Measurements from ENCODE around the gene AOAH. TPM values are rescaled to one million over a fixed set of nuclear protein-coding genes. Genes with fewer than 3 reads are reported as not detected.

Gene AOAH
- total RNA-seq, 1 donor: not detected

GRCh38 chr7:36535866-36536664, 188.2 kb downstream of the AOAH start:
- TF ChIP-seq CTCF (IDR thresholded peaks at IDR 0.05; ENCODE audit: insufficient read depth, low read depth, low read length): no peak

DNA sequence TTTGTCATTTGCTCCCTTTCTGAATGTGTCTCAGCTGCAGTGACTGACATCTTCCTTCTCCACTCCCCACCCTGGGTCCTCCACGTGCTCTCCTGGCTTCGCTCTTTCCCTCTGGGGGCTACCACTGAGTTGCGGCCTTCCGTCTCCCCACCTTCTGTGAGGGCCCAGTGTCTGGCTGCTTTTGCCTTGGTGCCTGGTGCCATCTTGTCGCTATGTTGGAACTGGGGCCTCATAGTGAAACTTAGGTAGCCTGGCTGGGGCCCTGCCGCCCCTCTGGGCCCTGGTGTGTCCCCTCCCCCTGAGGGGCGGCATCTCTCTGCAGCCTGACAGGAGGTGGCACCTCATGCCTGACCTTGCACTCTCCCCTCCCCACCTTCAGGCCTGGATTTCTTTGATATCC, 190.6 kb downstream of the AOAH start:
- TF ChIP-seq CTCF (IDR thresholded peaks at IDR 0.05; ENCODE audit: insufficient read depth, low read depth, low read length): no peak
- no peak overlapping the region for H3K4me3 ChIP-seq (ENCODE audit: low read depth, low read length)
- no peak for DNase-seq (ENCODE audit: low read depth)

More at GRCh38 chr7:36535866-36536664, 188.2 kb downstream of the AOAH start:
- no peak overlapping the region for H3K4me3 ChIP-seq (ENCODE audit: low read depth, low read length)
- no peak for DNase-seq (ENCODE audit: low read depth)

- no peak for TF ChIP-seq CTCF (IDR thresholded peaks at IDR 0.05; ENCODE audit: insufficient read depth, low read depth, low read length)
- no peak overlapping the region for H3K4me3 ChIP-seq (ENCODE audit: low read depth, low read length)
- no peak for DNase-seq (ENCODE audit: low read depth)
Observed at GRCh38 chr7:36532981-36533499, 191.3 kb downstream of the AOAH start.

DNA sequence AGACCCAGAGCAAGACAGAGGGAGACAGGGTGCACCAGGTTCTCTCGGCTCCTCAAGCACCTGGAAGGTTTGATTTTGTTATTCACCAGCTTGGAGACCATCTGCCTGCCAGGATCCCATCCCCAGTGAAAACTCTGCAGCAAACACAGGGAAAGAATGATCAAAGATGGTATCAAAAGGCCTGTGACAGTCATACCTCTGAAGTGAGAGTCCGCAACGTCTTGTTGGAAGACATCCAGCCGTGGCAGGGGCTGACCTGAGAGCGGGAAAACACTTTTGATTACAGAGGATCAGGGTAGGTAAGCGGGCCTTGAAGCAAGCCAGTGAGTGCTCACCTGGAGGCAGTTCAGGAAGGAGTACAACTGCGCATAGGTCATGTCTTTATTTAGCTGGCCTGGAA, 192.3 kb downstream of the AOAH start:
- no peak for TF ChIP-seq CTCF (IDR thresholded peaks at IDR 0.05; ENCODE audit: insufficient read depth, low read depth, low read length)
- H3K4me3 ChIP-seq (ENCODE audit: low read depth, low read length): no peak overlapping the region
- DNase-seq (ENCODE audit: low read depth): no peak

GRCh38 chr7:36530456-36530855, 193.8 kb downstream of the AOAH start:
- no peak for DNase-seq (ENCODE audit: low read depth)
- TF ChIP-seq CTCF (IDR thresholded peaks at IDR 0.05; ENCODE audit: insufficient read depth, low read depth, low read length): no peak
- no peak overlapping the region for H3K4me3 ChIP-seq (ENCODE audit: low read depth, low read length)

DNA sequence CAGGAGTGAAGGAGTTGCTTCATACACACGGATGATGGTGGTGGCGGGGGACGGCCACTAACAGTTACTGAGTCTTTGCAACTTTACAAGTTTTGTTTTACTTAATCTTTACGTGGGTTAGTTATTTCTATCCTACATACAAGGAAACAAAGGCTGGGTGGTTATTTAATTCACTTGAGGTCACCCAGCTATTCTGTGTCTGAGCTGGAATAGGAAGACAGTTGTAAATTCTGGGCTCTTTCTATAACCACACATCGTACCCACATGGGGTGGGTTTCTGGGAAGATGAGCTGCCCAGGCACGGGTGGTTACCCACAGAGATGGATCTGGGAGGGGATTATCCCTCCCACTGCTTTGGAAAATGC, 196.8 kb downstream of the AOAH start:
- DNase-seq (ENCODE audit: low read depth): no peak
- TF ChIP-seq CTCF (IDR thresholded peaks at IDR 0.05; ENCODE audit: insufficient read depth, low read depth, low read length): no peak
- H3K4me3 ChIP-seq (ENCODE audit: low read depth, low read length): no peak overlapping the region

Data from fibroblast of villous mesenchyme (primary cell).